HEK293T (cell line): Measurements from ENCODE around the gene TYK2.

ENCODE experiments used
- BHLHE40 ChIP-seq: fragments of 450-650 bp; IDR thresholded peaks from 2 replicates; pipeline ENCODE4 v1.6.1; 2016; ENCODE audit warnings: mild to moderate bottlenecking, moderate library complexity, borderline replicate concordance
- FOXM1 ChIP-seq: fragments of 450-650 bp; IDR thresholded peaks from 2 replicates; pipeline ENCODE4 v1.6.1; 2017; ENCODE audit warnings: mild to moderate bottlenecking, borderline replicate concordance
- SUZ12 ChIP-seq: fragments of 450-650 bp; IDR thresholded peaks from 2 replicates; pipeline ENCODE4 v1.6.1; 2016; ENCODE audit warnings: mild to moderate bottlenecking

DNA sequence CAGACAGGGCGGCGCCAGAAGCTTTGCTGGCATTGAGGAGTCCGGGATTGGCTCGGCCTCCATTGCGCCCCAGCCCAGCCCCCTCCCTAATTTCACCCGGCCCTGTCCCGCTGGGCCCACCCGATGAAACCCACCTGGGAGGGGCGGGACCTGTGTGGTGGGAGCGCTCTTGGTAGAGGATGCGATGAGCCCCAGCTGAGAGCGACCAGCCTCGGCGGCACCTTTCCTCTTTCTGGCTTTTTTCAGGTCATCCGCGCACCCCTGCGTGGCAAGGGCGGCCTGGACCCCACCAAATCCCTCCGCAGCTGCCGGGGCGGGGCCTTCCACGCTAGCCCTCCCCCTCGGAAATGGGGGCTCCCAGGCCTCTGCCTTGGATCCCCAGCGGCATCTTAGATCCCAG is 70.9 kb downstream of the TYK2 start, which contains the start of gene ZGLP1:
- TF ChIP-seq FOXM1 (no peak), BHLHE40 (no peak), SUZ12 (no peak)
